ENCODE results near the gene ZFHX3. TPM values are rescaled to one million over a fixed set of nuclear protein-coding genes. Genes with fewer than 3 reads are reported as not detected.
"Not testable (repeated sequence)": the region's sequence is repeated elsewhere in the genome, so short reads cannot be mapped to it uniquely, and the experiment has no call there.

Gene ZFHX3
- total RNA-seq, 1 donor from 2014 or later = 44.6 TPM

- no peak for ATAC-seq
- intact Hi-C loops (cut with DNase I) = no loop called here
Measured at GRCh38 chr16:72991211-72991610, 56.7 kb downstream of the ZFHX3 start.

GRCh38 chr16:72990571-72990970 lies 57.4 kb downstream of the ZFHX3 start:
- intact Hi-C loops (cut with DNase I) = no loop called here
- DNase-seq (ENCODE audit: low spot score) (no peak), ATAC-seq (no peak)

More at GRCh38 chr16:72991211-72991610, 56.7 kb downstream of the ZFHX3 start:
- no peak for DNase-seq (ENCODE audit: low spot score)

GRCh38 chr16:72989579-72990551 lies 58.1 kb downstream of the ZFHX3 start:
- intact Hi-C loops (cut with DNase I) = no loop called here
- ATAC-seq (peak; percentile 58), DNase-seq (ENCODE audit: low spot score) (no peak)

- intact Hi-C loops (cut with DNase I); DNase-seq (ENCODE audit: low spot score); ATAC-seq: not testable (repeated sequence)
Measured at GRCh38 chr16:72989203-72989578, 58.7 kb downstream of the ZFHX3 start.

- intact Hi-C loops (cut with DNase I) = no loop called here
- no peak for ATAC-seq
- DNase-seq (ENCODE audit: low spot score) = no peak
Measured at GRCh38 chr16:72988569-72988968, 59.4 kb downstream of the ZFHX3 start.

- DNase-seq (ENCODE audit: low spot score) (no peak), ATAC-seq (no peak)
- intact Hi-C loops (cut with DNase I) = no loop called here
Measured at GRCh38 chr16:72987480-72987901, 60.4 kb downstream of the ZFHX3 start.

GRCh38 chr16:72985995-72986394 lies 61.9 kb downstream of the ZFHX3 start:
- ATAC-seq = peak; percentile 75
- intact Hi-C loops (cut with DNase I) = no loop called here
- DNase-seq (ENCODE audit: low spot score) = no peak

GRCh38 chr16:72985148-72985941 lies 62.6 kb downstream of the ZFHX3 start:
- ATAC-seq = peak; percentile 86
- DNase-seq (ENCODE audit: low spot score) = peak; percentile 75
- intact Hi-C loops (cut with DNase I) = no loop called here

GRCh38 chr16:72983728-72984350 lies 64.1 kb downstream of the ZFHX3 start:
- intact Hi-C loops (cut with DNase I) = no loop called here
- ATAC-seq (no peak), DNase-seq (ENCODE audit: low spot score) (no peak)

GRCh38 chr16:72983241-72983640 lies 64.7 kb downstream of the ZFHX3 start:
- ATAC-seq = no peak
- intact Hi-C loops (cut with DNase I) = no loop called here
- no peak for DNase-seq (ENCODE audit: low spot score)

- intact Hi-C loops (cut with DNase I) = no loop called here
- ATAC-seq = no peak
- DNase-seq (ENCODE audit: low spot score) = no peak
Measured at GRCh38 chr16:72979974-72980373, 68.0 kb downstream of the ZFHX3 start.

- intact Hi-C loops (cut with DNase I) = no loop called here
Measured at GRCh38 chr16:72978212-72978611, 69.7 kb downstream of the ZFHX3 start.

GRCh38 chr16:72977127-72977526 lies 70.8 kb downstream of the ZFHX3 start:
- ATAC-seq = no peak
- DNase-seq (ENCODE audit: low spot score) = no peak
- intact Hi-C loops (cut with DNase I) = no loop called here

More at GRCh38 chr16:72978212-72978611, 69.7 kb downstream of the ZFHX3 start:
- no peak for DNase-seq (ENCODE audit: low spot score)
- peak; percentile 70 for ATAC-seq

GRCh38 chr16:72976438-72977064 lies 71.4 kb downstream of the ZFHX3 start:
- no peak for ATAC-seq
- DNase-seq (ENCODE audit: low spot score) = no peak
- intact Hi-C loops (cut with DNase I) = no loop called here

GRCh38 chr16:72975809-72976437 lies 72.0 kb downstream of the ZFHX3 start:
- DNase-seq (ENCODE audit: low spot score) (no peak), ATAC-seq (no peak)
- intact Hi-C loops (cut with DNase I) = no loop called here

GRCh38 chr16:72974142-72974769 lies 73.7 kb downstream of the ZFHX3 start:
- ATAC-seq = no peak
- DNase-seq (ENCODE audit: low spot score) = no peak
- intact Hi-C loops (cut with DNase I) = no loop called here

GRCh38 chr16:72972878-72973571 lies 74.9 kb downstream of the ZFHX3 start:
- ATAC-seq = no peak
- intact Hi-C loops (cut with DNase I) = no loop called here
- DNase-seq (ENCODE audit: low spot score) = no peak

All from sciatic nerve (tissue), 2 donors.